ENCODE results near the gene PAXIP1.
"Not testable (repeated sequence)": the region's sequence is repeated elsewhere in the genome, so short reads cannot be mapped to it uniquely, and the experiment has no call there.

The PAXIP1 gene, protein sequence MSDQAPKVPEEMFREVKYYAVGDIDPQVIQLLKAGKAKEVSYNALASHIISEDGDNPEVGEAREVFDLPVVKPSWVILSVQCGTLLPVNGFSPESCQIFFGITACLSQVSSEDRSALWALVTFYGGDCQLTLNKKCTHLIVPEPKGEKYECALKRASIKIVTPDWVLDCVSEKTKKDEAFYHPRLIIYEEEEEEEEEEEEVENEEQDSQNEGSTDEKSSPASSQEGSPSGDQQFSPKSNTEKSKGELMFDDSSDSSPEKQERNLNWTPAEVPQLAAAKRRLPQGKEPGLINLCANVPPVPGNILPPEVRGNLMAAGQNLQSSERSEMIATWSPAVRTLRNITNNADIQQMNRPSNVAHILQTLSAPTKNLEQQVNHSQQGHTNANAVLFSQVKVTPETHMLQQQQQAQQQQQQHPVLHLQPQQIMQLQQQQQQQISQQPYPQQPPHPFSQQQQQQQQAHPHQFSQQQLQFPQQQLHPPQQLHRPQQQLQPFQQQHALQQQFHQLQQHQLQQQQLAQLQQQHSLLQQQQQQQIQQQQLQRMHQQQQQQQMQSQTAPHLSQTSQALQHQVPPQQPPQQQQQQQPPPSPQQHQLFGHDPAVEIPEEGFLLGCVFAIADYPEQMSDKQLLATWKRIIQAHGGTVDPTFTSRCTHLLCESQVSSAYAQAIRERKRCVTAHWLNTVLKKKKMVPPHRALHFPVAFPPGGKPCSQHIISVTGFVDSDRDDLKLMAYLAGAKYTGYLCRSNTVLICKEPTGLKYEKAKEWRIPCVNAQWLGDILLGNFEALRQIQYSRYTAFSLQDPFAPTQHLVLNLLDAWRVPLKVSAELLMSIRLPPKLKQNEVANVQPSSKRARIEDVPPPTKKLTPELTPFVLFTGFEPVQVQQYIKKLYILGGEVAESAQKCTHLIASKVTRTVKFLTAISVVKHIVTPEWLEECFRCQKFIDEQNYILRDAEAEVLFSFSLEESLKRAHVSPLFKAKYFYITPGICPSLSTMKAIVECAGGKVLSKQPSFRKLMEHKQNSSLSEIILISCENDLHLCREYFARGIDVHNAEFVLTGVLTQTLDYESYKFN

DNA sequence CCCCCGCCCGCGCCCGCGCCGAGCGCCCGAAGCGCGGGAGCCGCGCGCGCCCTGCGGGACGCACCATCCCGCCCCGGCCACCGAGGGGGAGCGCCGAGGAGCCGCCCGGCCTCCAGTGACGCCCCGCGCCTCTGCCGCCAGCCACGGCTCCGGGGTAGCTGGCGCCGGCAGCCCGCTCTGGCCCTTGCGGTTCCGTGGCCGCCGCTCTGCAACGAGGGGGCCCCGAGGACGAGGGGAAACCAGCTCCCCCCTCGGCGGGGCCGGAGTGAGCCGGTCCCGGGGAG lies at the start of gene PAXIP1:
Gene PAXIP1 (minus strand): TSS at position 33 of the 284 bp plus-strand sequence. CDS start 195 bp downstream, outside the sequence.
- TF ChIP-seq, protein P1, sequence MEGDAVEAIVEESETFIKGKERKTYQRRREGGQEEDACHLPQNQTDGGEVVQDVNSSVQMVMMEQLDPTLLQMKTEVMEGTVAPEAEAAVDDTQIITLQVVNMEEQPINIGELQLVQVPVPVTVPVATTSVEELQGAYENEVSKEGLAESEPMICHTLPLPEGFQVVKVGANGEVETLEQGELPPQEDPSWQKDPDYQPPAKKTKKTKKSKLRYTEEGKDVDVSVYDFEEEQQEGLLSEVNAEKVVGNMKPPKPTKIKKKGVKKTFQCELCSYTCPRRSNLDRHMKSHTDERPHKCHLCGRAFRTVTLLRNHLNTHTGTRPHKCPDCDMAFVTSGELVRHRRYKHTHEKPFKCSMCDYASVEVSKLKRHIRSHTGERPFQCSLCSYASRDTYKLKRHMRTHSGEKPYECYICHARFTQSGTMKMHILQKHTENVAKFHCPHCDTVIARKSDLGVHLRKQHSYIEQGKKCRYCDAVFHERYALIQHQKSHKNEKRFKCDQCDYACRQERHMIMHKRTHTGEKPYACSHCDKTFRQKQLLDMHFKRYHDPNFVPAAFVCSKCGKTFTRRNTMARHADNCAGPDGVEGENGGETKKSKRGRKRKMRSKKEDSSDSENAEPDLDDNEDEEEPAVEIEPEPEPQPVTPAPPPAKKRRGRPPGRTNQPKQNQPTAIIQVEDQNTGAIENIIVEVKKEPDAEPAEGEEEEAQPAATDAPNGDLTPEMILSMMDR (IDR thresholded peaks at IDR 0.05; ENCODE audit: low read depth, low read length) = no peak
- peak within 1 kb of the TSS; percentile 75 for H3K4me3 ChIP-seq (ENCODE audit: low read depth, low read length)
- in situ Hi-C loops (cut with HindIII; ENCODE audit: low sequenced_read_pairs) = no loop called here
- DNase-seq (ENCODE audit: low read depth, low spot score) = no peak

DNA sequence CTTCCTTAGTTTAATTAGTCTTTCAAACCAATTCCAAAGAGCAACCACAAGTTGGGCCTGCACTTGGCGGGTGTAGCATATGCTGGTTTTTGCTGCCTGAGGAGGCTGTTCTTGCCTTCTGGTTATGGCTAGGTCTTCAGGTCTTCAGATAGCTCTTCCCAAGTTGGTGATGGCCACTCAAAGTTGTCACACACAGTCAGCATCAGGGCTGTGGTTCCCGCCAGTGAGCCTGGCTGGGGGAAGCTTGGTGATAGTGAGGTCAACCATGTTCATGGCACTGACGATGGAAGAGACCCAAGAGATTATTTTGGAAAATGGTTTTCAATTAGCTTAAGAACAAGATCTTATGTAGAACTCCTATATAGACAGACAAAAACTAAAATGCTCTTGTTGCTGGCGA lies 48.4 kb upstream of the PAXIP1 start:
- in situ Hi-C loops (cut with HindIII; ENCODE audit: low sequenced_read_pairs) = no loop called here
- DNase-seq (ENCODE audit: low read depth, low spot score) = no peak
- no peak overlapping the region for H3K4me3 ChIP-seq (ENCODE audit: low read depth, low read length)
- TF ChIP-seq, protein P1 (IDR thresholded peaks at IDR 0.05; ENCODE audit: low read depth, low read length) = no peak

DNA sequence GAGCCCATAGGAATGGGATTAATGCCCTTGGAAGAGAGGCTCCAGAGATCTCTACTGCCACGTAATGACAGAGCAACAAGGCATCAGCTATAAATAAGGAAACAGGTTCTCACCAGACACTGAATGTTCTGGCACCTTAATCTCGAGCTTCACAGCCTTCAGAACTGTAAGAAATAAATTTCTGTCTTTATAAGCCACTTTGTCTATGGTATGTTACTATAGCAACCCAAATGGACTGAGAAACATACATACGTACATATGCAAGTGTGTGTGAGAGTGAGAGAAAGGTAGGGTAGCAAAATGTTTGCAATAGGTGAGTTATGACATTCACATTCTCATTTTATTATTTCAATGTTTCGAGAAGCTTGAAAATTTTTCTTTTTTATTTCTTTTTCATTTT lies 45.1 kb upstream of the PAXIP1 start:
- in situ Hi-C loops (cut with HindIII; ENCODE audit: low sequenced_read_pairs) = no loop called here
- DNase-seq (ENCODE audit: low read depth, low spot score) = no peak
- TF ChIP-seq, protein P1 (IDR thresholded peaks at IDR 0.05; ENCODE audit: low read depth, low read length) = no peak
- H3K4me3 ChIP-seq (ENCODE audit: low read depth, low read length) = no peak overlapping the region

DNA sequence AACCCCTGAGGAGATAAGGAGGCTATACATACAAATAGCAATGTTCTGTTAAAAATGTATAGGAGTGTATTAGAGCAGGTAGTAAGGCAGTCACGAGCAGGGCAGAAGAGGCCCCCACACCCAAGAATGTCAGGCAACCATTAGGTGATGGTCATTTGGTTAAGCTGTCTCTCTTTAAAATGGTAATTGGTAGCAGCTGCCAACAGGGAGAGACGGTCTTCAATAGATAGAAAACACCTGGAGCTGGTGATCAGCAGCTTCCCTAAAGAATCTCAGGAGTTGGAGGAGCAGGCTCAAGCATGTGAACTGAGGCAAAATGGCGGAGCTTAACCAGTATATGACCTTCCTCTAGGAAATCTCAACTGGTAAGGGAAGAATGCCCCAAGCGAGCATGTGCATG lies 40.8 kb upstream of the PAXIP1 start:
- in situ Hi-C loops (cut with HindIII; ENCODE audit: low sequenced_read_pairs) = no loop called here
- TF ChIP-seq, protein P1 (IDR thresholded peaks at IDR 0.05; ENCODE audit: low read depth, low read length) = no peak

DNA sequence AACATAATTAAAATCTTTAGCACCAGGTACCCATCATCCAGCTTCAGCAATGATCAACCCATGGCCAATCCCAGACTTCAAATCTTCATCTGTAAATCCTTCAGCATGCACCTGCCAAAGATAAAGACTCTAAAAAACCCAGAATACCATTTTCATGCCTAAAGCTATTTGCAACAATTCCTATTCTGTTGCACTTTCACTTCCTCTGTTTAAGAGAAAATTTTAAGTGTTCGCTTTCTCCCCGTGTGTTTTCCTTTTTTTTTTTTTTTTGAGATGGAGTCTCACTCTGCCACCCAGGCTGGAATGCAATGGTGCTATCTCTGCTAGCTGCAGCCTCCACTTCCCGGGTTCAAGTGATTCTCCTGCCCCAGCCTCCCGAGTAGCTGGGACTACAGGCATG lies 35.4 kb upstream of the PAXIP1 start:
- TF ChIP-seq, protein P1 (IDR thresholded peaks at IDR 0.05; ENCODE audit: low read depth, low read length) = no peak
- no peak for DNase-seq (ENCODE audit: low read depth, low spot score)
- no peak overlapping the region for H3K4me3 ChIP-seq (ENCODE audit: low read depth, low read length)
- in situ Hi-C loops (cut with HindIII; ENCODE audit: low sequenced_read_pairs) = no loop called here

More for the DNA sequence above, 40.8 kb upstream of the PAXIP1 start:
- no peak overlapping the region for H3K4me3 ChIP-seq (ENCODE audit: low read depth, low read length)
- DNase-seq (ENCODE audit: low read depth, low spot score) = no peak

DNA sequence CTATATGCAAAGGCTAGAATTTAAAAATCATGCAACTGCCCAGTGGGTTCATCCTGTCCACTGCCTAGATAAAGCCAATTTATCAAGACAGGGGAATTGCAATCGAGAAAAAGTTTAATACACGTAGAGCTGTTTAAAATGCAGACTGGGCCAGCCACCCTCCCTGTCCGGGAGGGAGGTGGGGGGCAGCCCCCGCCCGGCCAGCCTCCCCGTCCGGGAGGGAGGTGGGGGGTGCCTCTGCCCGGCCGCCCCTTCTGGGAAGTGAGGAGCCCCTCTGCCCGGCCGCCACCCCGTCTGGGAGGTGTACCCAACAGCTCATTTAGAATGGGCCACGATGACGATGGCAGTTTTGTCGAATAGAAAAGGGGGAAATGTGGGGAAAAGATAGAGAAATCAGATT lies 31.6 kb upstream of the PAXIP1 start:
- DNase-seq (ENCODE audit: low read depth, low spot score); in situ Hi-C loops (cut with HindIII; ENCODE audit: low sequenced_read_pairs); H3K4me3 ChIP-seq (ENCODE audit: low read depth, low read length): not testable (repeated sequence)

Data from astrocyte of the spinal cord (primary cell).